GM21825 (cell line): ENCODE measurements around the gene CADM1.
"Not testable (repeated sequence)": the region's sequence is repeated elsewhere in the genome, so short reads cannot be mapped to it uniquely, and the experiment has no call there.

Experiments used
- ATAC-seq: cut with Tn5 transposase; IDR thresholded peaks from one replicate; pipeline ENCODE4 v1.9.1; 2021; ENCODE audit warnings: mild to moderate bottlenecking, moderate library complexity; ENCODE audit not compliant: unreplicated experiment

The CADM1 gene

GRCh38 chr11:115481528-115481927, 22.7 kb downstream of the CADM1 start:
- no peak for ATAC-seq

GRCh38 chr11:115480611-115481010, 23.6 kb downstream of the CADM1 start:
- no peak for ATAC-seq

GRCh38 chr11:115477410-115477809, 26.8 kb downstream of the CADM1 start:
- no peak for ATAC-seq

- no peak for ATAC-seq
Observed at GRCh38 chr11:115476463-115477286, 27.5 kb downstream of the CADM1 start.

- ATAC-seq: no peak
Observed at GRCh38 chr11:115475564-115475963, 28.7 kb downstream of the CADM1 start.

- not testable (repeated sequence) for ATAC-seq
Observed at GRCh38 chr11:115474306-115474705, 29.9 kb downstream of the CADM1 start.

- no peak for ATAC-seq
Observed at GRCh38 chr11:115473167-115473566, 31.0 kb downstream of the CADM1 start.

GRCh38 chr11:115471367-115471766, 32.8 kb downstream of the CADM1 start:
- no peak for ATAC-seq

- no peak for ATAC-seq
Observed at GRCh38 chr11:115470928-115471327, 33.3 kb downstream of the CADM1 start.

GRCh38 chr11:115469361-115469760, 34.9 kb downstream of the CADM1 start:
- ATAC-seq: no peak

- no peak for ATAC-seq
Observed at GRCh38 chr11:115466122-115466521, 38.1 kb downstream of the CADM1 start.

- no peak for ATAC-seq
Observed at GRCh38 chr11:115464269-115464668, 39.9 kb downstream of the CADM1 start.

GRCh38 chr11:115463606-115464005, 40.6 kb downstream of the CADM1 start:
- ATAC-seq: no peak

GRCh38 chr11:115462757-115463156, 41.5 kb downstream of the CADM1 start:
- no peak for ATAC-seq

GRCh38 chr11:115462004-115462541, 42.1 kb downstream of the CADM1 start:
- no peak for ATAC-seq

GRCh38 chr11:115460512-115460911, 43.7 kb downstream of the CADM1 start:
- no peak for ATAC-seq

- ATAC-seq: no peak
Observed at GRCh38 chr11:115459563-115459962, 44.7 kb downstream of the CADM1 start.

- no peak for ATAC-seq
Observed at GRCh38 chr11:115458877-115459276, 45.3 kb downstream of the CADM1 start.

GRCh38 chr11:115456019-115456418, 48.2 kb downstream of the CADM1 start:
- no peak for ATAC-seq

GRCh38 chr11:115455613-115456012, 48.6 kb downstream of the CADM1 start:
- no peak for ATAC-seq

GRCh38 chr11:115454525-115454924, 49.7 kb downstream of the CADM1 start:
- ATAC-seq: no peak

- ATAC-seq: no peak
Observed at GRCh38 chr11:115453693-115454490, 50.3 kb downstream of the CADM1 start.
